HG02943 (cell line): Measurements from ENCODE around the gene HOPX.
"Not testable (repeated sequence)": the region's sequence is repeated elsewhere in the genome, so short reads cannot be mapped to it uniquely, and the experiment has no call there.

Source experiments
- ATAC-seq: cut with Tn5 transposase; IDR thresholded peaks from one replicate; pipeline ENCODE4 v1.9.1; 2021; ENCODE audit warnings: mild to moderate bottlenecking, low read depth, moderate library complexity; ENCODE audit not compliant: unreplicated experiment

HOPX gene

DNA sequence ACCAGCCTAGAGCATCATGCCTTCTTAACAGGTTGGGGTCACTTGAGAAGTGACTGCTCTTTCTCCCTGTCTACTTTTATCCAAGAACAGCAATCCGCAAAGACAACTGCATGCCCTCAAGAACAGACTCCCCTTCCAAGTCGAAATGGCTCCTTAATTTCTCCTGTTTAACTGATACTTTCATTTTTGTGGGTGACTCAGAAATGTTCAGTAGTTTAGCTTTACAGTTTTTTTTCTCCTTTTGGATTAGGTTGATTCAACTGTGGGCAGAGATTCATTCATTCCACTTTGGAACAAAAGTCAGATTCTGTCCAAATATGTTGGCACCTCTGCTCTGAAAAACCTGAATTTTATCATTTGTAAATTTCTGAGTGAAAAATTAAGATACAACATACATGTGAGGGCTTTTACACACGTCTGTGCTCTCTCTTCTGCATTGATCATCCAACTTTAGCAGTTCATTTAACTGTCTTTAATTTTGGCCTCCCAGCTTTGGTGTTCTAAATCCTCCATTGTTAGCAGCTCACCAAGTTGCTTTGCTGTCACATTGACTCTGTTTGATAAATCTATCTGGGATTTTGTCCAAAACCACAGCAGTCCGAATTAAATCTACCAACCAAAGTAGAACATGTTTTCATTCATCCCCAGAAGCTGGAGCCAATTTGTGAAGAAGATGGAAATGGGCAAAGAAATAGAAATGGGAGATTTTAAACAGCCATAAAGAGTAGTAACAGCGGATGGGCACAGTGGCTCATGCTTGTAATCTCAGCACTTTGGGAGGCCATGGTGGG, 50.0 kb downstream of the HOPX start:
- ATAC-seq: no peak

GRCh38 chr4:56628592-56628991, 52.5 kb downstream of the HOPX start:
- ATAC-seq: no peak

GRCh38 chr4:56627985-56628384, 53.1 kb downstream of the HOPX start:
- no peak for ATAC-seq

DNA sequence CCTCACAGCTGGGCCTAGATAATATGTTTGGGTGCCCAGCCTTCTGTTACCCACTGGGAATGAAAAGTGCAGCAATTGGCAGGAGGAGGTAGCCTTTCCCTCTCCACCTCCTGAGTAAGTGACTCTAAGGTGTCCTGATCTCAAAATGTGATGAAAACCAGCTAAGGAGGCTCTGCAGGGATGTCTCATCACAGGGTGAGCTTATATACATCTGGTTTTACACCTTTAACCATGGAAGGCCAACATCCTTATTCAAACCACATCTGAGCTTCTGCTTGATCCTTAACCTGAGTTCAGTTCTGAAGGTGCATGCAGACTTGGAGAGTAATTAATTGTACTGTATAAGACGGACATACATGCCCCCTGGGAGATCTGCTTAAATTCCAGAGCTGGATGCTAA, 53.7 kb downstream of the HOPX start:
- no peak for ATAC-seq

GRCh38 chr4:56626963-56627362, 54.1 kb downstream of the HOPX start:
- no peak for ATAC-seq

- ATAC-seq: no peak
These were observed 54.7 kb downstream of the HOPX start for GRCh38 chr4:56626420-56626819.

DNA sequence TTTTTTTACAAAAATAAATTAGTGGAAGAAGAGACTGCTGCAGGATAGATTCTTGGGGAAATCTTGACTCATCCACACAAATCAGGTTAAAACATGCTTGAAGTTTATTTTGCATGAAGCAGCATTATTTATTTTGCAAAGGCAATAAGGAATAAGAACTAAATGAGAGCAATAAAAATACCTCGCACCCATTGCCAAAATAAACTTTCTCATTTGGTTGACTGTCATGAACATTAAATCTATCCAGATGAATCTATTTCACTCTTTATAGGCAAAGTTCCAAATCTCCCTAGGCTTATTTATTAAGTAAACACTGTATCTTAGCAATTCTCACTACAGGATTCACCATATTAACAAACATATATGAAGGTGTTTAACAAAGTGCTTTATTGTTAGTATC, 58.9 kb downstream of the HOPX start:
- no peak for ATAC-seq

- no peak for ATAC-seq
These were observed 61.3 kb downstream of the HOPX start for GRCh38 chr4:56619816-56620215.

DNA sequence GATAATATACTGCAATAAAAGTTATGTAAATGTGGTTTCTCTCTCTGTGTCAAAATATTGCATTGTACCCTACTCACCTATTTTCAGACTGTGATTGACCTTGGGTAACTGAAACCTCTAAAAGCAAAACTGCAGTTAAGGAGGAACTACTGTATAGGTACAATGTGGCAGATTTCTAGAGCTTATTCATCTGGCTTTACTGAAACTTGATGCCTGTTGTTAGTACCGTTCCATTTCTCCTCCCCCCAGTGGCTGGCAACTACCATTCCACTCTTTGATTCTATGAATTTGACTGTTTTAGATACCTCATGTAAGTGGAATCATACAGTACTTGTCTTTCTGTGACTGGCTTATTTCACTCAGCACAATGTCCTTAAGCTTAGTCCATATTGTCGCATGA, 61.9 kb downstream of the HOPX start:
- ATAC-seq: no peak

DNA sequence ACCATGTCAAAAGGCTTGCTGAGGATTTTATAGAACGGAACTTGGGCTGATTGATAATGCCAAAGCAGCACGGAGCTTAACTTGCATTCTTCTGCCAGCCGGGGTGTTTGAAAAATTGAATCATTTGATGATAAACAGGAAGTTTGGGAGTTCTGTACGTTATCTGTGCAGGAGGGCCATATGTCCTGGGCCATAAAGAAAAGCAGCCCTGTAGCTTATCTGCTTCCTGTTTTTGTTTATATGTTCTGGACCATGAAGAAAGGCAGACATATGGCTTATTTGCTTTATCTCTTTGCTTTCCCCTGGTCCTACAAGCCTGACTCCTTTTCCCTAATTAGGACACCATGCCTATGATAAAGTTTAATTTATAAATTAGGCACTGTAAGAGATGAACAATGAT, 62.4 kb downstream of the HOPX start:
- no peak for ATAC-seq

- no peak for ATAC-seq
These were observed 67.8 kb downstream of the HOPX start for GRCh38 chr4:56613101-56613862.

DNA sequence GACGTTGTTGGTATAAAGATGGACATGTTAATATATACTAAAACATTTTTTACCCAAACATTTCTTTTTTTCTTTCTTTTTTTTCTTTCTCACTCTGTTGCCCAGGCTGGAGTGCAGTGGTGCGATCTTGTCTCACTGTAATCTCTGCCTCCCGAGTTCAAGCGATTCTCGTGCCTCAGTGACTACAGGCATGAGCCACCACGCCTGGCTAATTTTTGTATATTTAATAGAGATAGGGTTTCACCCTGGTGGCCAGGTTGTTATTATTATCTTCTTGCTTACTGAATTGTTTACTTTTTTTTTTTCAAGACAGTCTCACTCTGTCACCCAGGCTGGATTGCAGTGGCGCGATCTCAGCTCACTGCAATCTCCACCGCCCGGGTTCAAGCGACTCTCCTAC, 68.8 kb downstream of the HOPX start:
- no peak for ATAC-seq

DNA sequence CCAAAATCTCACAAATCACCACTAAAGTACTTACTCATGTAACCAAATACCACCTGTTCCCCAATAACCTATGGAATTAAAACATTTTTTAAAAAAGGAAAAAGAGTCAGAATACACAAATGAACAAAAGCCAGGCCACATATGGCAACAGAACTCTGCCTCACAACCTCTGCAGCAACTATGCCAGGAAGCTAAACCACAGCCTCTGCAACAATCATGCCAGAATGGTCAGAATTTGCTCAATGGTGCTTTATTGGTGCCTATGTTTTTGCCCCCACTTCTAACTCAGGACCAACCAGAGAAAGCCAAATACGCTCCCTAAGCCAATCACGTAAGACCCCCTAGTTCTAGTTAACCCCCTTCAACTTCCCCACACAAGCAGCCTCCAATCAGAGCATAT, 69.6 kb downstream of the HOPX start:
- ATAC-seq: no peak

- ATAC-seq: not testable (repeated sequence)
These were observed 70.9 kb downstream of the HOPX start for GRCh38 chr4:56610170-56610569.

- no peak for ATAC-seq
These were observed 73.2 kb downstream of the HOPX start for GRCh38 chr4:56607926-56608325.

GRCh38 chr4:56606385-56606784, 74.7 kb downstream of the HOPX start:
- ATAC-seq: no peak

GRCh38 chr4:56605464-56605863, 75.6 kb downstream of the HOPX start:
- ATAC-seq: not testable (repeated sequence)

GRCh38 chr4:56603297-56603696, 77.8 kb downstream of the HOPX start:
- ATAC-seq: no peak
